AML-193 (cell line): ENCODE data around the gene VTCN1.
"Not testable (repeated sequence)": the region's sequence is repeated elsewhere in the genome, so short reads cannot be mapped to it uniquely, and the experiment has no call there.

Source experiments
- DNase-seq, 2 experiments: peaks; one replicate each; lab custom pipeline; 2025; lab: John Stamatoyannopoulos, UW

VTCN1 gene

DNA sequence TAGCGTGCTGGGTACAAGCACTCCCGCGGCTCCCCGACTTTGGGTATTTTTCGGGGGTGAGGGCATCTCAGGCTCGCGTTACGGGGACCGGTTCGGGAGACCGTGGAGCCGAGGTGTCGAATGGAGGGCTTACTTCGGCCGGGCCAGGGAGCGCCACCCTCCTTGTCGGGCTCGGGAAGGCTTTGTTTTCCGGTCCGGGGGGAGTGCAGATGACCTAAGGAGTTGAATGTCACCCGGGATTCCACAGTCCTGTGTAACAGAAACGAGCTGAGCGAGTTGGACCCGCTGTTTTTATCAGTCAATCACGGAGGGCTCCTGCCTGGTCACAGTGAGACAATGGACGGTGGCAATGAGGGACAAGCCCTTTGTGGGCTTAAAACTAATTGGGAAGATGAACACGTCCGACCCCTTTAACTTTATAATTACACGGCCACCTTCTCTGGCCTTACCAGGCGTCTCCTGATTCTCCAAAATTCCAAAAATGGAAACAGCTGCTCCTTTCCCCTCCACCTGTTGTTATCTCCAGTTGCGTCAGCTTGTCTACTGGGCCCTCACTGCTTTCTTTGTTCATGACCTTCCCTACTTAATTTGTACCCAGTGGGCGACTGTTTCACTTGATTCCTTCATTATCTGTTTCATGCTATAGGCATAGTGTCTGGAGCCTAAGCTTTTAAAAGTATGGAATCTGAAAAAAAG lies 88.2 kb downstream of the VTCN1 start:
- DNase-seq = no peak

DNA sequence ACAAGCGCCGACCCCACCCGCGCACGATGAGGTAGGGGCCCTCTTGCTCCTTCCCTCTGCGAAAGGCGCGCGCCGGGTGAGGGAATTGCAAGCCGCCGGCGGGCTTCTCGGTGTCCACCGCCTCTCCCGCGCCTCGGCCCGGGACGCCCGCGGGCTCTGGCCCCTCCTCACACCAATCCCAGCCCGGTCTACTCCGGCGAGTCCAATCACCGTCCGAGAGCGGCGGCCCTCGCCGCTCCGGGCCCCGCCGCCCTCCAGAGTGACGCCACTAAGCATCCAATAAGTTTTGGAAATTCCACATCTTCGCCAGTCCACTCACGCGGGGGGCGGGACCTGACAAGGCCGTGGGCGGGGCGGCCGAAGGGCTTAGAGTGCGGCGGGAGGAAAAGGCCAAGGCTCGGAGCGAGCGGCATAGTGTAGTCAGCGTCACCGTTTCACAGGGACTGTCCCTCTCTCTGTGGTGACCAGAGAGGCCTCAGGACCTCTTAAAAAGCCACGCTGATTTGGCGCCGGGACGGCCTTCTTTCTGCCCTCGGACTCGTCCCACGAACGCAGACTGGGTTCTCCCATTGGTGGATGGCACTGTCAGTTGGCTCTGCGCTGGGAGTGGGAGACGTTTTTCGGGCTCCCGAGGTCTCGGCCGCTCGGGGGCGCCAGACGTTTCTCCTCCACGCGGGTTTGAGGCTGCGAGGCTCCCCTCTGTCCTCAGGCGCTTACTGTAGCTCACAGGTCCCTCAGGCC lies 89.0 kb downstream of the VTCN1 start, which contains the start of gene TRIM45:
Gene TRIM45, minus strand, starts transcription at position 161 of the 741 bp plus-strand sequence. CDS start 548 bp downstream, outside the sequence.
- peak; percentile 89 to 93 for DNase-seq

DNA sequence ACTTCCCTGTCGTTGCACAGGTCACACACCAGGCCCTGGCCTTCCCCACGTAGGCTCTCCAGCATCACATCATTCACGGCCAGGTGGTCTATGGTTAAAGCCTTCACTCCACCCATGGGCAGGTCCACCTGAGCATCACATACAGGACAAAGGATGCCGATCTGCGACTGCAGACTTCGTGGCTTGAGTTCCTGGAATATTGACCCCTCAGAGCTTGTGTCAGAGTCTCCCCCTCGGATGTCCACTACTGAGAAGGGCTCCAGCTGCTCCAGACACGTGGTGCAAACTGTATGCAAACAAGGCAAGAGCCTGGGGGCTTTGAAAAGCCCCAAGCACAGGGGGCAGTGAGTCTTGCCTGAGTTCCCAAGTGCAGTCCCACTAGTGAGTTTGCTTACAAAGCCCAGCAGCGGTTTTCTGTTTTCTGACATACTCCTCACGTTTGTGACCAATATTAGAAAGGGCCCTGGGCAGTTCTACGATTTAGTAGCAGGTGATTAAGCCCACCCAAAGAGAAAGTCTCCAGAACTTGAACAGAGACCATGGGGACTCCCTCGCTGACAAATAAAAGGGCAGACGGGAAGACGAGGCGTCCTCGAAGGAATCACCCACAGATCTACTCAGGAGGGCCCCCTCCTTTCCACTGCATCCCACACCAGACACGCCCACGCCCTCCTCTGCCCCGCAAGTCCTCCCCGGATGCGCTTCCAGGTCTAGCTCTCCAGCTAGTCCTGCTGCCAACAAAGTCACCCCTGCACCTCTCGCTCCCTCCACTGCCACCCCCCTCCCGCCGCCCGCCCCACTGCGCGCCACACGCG lies 89.7 kb downstream of the VTCN1 start:
- peak in 1 of 2 experiments; percentile 39 for DNase-seq

DNA sequence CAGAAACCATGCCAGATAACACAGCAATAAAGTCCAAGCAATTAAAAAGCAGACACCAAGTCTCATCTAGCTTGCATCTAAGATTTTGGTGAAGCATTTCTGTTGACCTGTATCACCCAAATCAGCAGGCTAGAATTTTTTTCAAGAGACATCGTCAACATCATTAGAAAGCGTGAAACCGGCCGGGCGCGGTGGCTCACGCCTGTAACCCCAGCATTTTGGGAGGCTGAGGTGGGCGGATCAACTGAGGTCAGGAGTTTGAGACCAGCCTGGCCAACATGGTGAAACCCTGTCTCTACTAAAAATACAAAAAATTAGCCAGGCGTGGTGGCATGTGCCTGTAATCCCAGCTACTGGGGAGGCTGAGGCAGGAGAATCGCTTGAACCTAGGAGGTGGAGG lies 91.6 kb downstream of the VTCN1 start:
- not testable (repeated sequence) for DNase-seq

DNA sequence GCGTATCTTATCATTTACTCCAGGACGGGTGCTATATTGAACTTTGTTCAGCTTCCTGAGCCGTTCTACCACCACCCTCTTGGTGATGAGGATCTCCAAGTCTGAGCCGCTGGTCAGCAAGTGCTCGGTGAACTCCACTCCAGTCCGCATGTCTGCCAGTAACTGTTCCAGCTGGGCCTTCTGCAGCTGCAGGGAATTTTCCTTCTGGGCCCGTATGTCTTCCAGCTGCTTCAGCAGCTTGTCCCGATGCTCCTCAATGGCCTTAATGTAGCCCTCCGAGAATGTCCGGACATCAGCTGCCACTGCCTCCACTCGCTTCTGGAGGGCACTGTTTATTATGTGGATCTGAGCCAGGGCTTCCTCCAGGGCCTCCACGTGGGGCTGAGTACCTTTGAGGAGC lies 92.6 kb downstream of the VTCN1 start:
- DNase-seq = no peak

DNA sequence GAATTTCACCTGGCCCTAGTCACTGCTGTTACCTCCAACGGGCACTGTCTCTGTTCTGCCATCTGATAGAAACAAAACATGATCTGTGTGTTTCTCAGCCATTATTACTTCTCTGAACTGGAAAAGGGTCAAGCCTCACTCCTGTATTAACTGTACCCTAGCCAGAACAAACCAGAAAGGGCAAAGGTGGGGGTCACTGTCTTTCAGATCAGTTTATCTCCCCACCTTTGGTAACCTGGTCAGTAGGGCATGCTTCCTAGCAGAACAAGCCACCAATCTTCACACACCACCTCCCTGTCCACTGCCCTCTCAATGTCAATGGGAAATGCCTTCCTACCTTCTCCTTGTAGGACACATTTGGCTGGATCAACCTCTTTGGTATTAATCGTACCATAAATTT lies 93.0 kb downstream of the VTCN1 start:
- DNase-seq = no peak

DNA sequence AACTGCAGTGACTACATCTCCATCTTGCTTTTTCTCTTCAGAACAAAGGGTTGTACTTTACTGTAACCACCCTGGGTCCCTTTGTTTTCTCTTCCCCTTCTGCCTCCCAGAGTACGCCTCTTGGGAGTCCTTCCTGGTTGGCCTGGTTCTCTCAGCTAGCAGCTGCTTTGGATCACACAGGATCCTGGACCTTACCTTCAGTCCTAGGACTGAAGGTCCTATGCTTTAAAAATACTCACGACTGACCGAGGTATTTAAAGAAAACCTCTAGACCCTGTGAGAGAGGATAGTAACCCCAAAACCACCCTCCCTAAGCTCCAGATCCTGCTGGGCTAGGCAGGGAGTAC lies 94.0 kb downstream of the VTCN1 start:
- DNase-seq = no peak

DNA sequence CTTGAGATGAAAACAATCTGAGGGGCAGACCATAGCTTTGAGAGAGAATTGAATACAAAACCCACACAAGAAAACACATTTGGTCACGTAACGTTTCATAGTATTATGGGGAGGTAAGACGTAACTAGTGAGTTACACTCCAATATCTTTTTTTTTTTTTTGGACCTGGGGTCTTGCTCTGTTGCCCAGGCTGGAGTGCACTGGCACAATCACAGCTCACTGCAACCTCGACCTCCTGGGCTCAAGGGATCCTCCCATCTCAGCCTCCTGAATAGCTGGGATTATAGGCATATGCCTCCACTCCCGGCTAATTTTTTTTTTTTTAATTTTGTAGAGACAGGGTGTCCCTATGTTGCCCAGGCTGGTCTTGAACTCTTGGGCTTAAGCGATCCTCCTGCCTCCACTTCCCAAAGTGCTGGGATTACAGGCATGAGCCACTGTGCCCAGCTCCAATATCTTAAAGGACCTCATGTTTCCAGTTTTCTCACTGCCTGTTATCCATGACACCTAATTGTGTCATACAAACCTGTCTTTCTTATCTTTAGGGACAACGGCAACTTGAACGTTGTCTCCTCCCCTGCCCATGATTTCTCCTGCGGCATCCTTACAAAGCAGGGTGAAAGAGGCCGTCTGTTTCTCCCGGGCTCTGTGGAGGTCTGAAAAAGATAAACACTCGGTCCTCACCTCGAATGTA lies 94.5 kb downstream of the VTCN1 start:
- DNase-seq = no peak

DNA sequence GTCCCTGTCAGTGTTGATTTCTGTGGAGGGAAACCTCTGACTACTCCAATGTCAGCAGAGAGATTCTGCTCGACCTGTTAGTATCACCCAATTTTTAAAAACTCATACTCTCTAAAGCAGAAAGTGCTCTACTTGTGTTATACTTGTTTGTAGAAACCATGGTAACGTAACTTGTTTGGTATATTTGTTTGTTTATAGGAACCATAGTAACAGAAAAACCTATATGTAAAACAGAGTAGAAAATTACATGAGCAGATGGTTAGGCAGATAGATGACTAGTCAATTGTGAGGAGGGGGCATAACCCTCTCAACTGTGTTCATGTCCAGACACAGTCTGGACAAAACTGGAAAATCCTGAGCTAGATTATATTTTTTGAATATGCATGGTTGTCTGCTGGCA lies 95.8 kb downstream of the VTCN1 start:
- DNase-seq = no peak

DNA sequence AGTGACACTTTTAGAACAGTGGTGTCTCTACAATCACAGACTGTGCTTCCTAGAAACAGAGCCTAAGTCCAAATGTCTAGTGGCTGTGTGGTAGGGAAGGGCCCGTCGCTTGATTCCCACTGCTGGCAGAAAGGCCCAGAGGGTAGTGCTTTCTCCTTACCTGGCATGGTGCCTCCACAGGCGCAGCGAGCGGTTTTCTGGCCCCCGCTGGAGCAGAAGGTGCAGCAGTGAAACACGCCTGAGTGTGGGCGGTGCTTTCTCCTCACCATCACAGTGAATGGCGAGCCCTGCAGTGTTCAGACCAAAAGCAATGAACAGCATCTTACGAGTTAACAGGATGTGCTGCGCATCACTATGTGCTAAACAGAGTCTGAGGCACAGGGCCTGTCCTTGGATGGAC lies 97.5 kb downstream of the VTCN1 start:
- DNase-seq = no peak

DNA sequence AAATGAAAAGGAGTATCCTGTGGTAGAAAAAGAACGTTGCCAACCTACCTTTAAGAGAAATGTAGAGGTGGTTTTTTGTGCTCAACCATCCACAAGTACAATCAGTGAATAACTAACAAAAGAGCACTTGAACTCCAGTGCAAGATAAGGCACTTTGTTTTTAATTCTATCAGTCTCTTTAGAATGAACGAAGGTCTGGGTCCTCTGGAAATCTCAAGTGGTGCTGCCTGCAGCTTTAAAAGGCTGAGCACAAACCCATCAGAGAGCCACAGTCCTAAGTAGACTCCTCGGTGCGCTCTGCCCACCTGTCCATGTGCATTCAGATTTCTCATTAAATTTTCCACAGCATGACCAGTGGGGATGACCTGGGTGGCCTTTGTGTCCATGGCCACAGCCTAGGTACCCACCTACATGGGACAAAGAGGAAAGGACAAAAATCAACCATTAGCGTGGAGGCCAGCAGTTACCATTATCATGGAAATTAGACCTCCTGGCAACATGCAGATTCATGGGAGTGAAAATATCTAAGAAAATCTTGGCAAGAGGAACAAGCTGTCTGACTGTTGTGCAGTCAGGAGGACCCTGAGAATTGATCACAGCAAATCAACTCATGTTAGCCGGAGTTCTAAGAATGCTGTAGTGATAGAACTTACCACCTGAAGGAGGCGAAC lies 98.5 kb downstream of the VTCN1 start:
- DNase-seq = no peak

- no peak for DNase-seq
Measured at GRCh38 chr1:117110774-117111173, 100.0 kb downstream of the VTCN1 start.

DNA sequence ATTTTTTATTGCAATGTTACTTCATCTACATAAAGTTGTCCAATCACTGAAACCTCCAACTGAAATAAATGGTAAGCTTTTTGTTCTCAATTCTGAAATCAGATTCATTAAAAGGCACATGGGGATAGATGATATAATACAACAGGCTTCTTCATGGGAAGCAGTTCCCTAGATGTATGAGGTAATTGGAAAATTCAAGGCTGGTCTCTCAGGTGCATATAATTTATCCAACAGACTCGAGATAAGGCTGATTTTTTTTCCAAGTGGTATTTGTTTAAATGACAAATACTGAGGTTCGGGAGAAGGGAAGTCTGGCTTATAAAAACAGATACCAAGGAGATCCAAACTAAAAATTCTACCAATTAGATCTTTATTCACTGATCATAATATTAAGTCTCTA lies 103.4 kb downstream of the VTCN1 start:
- no peak for DNase-seq

DNA sequence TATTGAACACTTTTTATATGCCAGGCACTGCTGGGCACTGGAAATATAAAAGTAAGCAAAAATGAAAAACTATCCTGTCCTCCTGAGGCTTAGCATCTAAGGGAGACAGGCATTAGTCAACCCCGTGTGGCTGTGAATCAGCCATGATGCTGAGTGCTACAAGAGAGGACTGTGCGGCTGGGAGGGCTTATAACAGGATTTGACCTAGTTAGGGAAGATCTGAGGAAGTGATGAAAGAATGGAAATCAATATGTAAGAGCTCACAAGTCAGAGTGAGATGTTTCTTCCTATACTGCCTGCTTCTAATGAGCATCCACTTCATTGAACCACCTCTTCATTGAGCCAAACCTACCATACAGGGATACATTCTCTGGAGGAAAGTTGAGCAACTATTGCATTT lies 104.2 kb downstream of the VTCN1 start:
- DNase-seq = no peak

DNA sequence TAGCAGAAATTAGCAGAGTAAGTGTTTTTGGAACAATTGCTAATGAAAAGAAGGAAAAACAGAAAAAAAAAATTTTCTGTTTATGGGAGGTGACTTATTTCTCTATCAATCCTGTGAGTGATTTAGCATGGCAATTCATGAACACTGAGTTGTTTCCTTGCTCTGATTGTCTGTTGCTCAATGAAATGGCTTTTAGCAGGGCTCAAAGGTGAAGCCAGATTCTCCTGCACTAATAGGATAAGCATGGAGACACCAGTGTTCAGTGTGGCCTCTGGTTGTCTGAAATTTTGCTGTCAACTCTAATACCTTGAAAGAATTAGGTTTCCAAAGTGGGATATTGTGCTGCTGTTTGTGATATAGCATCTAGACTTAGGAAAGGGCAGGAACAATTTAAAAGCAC lies 105.0 kb downstream of the VTCN1 start:
- no peak for DNase-seq

GRCh38 chr1:117104986-117105385 lies 105.7 kb downstream of the VTCN1 start:
- no peak for DNase-seq

GRCh38 chr1:117101858-117102257 lies 108.9 kb downstream of the VTCN1 start:
- not testable (repeated sequence) for DNase-seq

GRCh38 chr1:117101334-117101733 lies 109.4 kb downstream of the VTCN1 start:
- DNase-seq = no peak

GRCh38 chr1:117098287-117098890 lies 112.3 kb downstream of the VTCN1 start:
- DNase-seq = no peak

- no peak for DNase-seq
Measured at GRCh38 chr1:117097443-117097842, 113.3 kb downstream of the VTCN1 start.

DNA sequence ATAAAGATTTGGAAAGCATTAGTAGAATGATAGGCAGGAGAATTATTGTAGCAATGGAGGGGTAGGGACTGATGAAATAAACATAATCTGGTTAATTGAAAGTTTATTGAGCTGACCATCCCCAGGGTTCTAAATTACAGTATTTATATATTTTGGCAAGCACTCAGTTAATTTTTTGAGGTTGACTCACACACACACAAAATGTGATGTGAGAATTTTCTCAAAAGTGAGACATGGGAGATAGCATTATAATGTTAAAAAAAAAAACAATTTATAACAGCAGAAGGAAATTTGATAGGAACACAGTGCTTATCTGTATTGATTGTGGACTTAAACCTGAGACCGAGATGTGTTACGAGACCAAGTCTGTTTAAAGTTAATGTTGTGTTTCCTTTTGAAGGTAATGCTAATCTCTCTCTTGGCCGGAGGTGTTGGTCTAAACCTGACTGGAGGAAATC lies 113.7 kb downstream of the VTCN1 start:
- DNase-seq = no peak
